ENCODE measurements around the gene MLANA.
A peak's percentile ranks its signal among the peaks of the same experiment; 100 is the strongest.
"Not testable (repeated sequence)": the region's sequence is repeated elsewhere in the genome, so short reads cannot be mapped to it uniquely, and the experiment has no call there.

MLANA gene

GRCh38 chr9:5869315-5870019, 21.2 kb upstream of the MLANA start:
- no peak for DNase-seq (ENCODE audit: low spot score)

- no peak for DNase-seq (ENCODE audit: low spot score)
Measured at GRCh38 chr9:5870020-5870339, 20.7 kb upstream of the MLANA start.

GRCh38 chr9:5870691-5871090, 20.0 kb upstream of the MLANA start:
- no peak for DNase-seq (ENCODE audit: low spot score)

- no peak for DNase-seq (ENCODE audit: low spot score)
Measured at GRCh38 chr9:5871785-5872184, 18.9 kb upstream of the MLANA start.

GRCh38 chr9:5872511-5872910, 18.2 kb upstream of the MLANA start:
- DNase-seq (ENCODE audit: low spot score), result peak; percentile 10

GRCh38 chr9:5873439-5873838, 17.2 kb upstream of the MLANA start:
- DNase-seq (ENCODE audit: low spot score), result no peak

GRCh38 chr9:5874048-5874447, 16.6 kb upstream of the MLANA start:
- DNase-seq (ENCODE audit: low spot score), result no peak

GRCh38 chr9:5876026-5876425, 14.7 kb upstream of the MLANA start:
- no peak for DNase-seq (ENCODE audit: low spot score)

- no peak for DNase-seq (ENCODE audit: low spot score)
Measured at GRCh38 chr9:5876711-5877110, 14.0 kb upstream of the MLANA start.

- peak; percentile 85 for DNase-seq (ENCODE audit: low spot score)
Measured at GRCh38 chr9:5879419-5880181, 11.1 kb upstream of the MLANA start.

- DNase-seq (ENCODE audit: low spot score), result not testable (repeated sequence)
Measured at GRCh38 chr9:5882244-5883012, 8.3 kb upstream of the MLANA start.

- DNase-seq (ENCODE audit: low spot score), result no peak
Measured at GRCh38 chr9:5884191-5884590, 6.5 kb upstream of the MLANA start.

GRCh38 chr9:5886114-5886939, 4.4 kb upstream of the MLANA start:
- peak; percentile 82 for DNase-seq (ENCODE audit: low spot score)

GRCh38 chr9:5892456-5893133, 1.9 kb downstream of the MLANA start:
- DNase-seq (ENCODE audit: low spot score), result no peak

GRCh38 chr9:5893134-5893505, 2.4 kb downstream of the MLANA start:
- no peak for DNase-seq (ENCODE audit: low spot score)

GRCh38 chr9:5893591-5894236, 3.0 kb downstream of the MLANA start:
- no peak for DNase-seq (ENCODE audit: low spot score)

GRCh38 chr9:5894237-5894959, 3.7 kb downstream of the MLANA start:
- DNase-seq (ENCODE audit: low spot score), result no peak

GRCh38 chr9:5895782-5896181, 5.1 kb downstream of the MLANA start:
- DNase-seq (ENCODE audit: low spot score), result no peak

- DNase-seq (ENCODE audit: low spot score), result no peak
Measured at GRCh38 chr9:5896863-5897262, 6.2 kb downstream of the MLANA start.

- DNase-seq (ENCODE audit: low spot score), result no peak
Measured at GRCh38 chr9:5897851-5898250, 7.2 kb downstream of the MLANA start.
